HG03039 (cell line): Measurements from ENCODE around the gene CCDC50.

Experiments used
- ATAC-seq: cut with Tn5 transposase; IDR thresholded peaks from one replicate; pipeline ENCODE4 v1.9.1; 2021; ENCODE audit warnings: mild to moderate bottlenecking, moderate library complexity; ENCODE audit not compliant: unreplicated experiment

The CCDC50 gene

DNA sequence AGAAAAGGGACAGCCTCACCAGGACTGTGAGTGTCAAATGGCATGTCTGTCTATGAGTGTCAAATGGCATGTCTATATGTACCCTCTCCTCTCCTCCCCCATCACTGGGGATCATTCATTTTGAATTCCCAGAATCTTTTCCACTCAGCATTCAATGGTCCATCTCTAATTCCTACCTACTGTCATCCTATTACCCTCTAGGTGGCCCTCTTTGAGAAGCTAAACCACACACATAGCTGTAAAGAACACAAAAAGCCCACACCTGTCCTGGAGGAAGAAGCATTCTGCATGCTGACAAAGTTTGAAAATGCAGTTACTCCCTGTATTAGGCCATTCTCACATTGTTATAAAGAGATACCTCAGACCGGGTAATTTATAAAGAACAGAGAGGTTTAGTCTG lies 85.5 kb downstream of the CCDC50 start:
- no peak for ATAC-seq

DNA sequence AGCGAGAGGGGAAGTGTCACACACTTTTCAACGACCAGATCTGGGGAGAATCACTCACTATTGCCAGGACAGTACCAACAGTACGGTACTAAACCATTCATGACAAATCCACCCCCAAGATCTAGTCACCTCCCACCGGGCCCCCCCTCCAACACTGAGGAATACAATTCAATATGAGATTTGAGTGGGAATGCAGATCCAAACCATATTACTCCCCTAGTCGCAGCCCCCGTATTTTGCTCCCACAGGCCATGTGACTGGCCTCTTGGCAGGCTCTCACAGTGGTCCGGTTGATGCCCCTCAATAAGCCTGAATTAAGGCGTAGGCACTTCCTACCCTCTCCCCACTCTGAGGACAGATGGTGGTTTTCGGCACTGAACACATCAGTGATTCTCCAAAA lies 86.4 kb downstream of the CCDC50 start:
- no peak for ATAC-seq

DNA sequence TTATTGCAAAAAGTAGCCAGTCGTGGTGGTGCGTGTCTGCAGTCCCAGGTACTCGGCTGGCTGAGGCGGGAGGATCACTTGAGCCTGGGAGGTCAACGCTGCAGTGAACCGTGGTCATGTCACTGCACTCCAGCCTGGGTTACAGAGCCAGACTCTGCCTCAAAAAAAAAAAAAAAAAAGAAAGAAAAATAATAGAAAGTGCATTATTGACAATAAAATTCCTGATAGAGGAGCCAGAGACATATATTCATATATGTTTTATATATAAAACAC lies 88.2 kb downstream of the CCDC50 start:
- no peak for ATAC-seq

DNA sequence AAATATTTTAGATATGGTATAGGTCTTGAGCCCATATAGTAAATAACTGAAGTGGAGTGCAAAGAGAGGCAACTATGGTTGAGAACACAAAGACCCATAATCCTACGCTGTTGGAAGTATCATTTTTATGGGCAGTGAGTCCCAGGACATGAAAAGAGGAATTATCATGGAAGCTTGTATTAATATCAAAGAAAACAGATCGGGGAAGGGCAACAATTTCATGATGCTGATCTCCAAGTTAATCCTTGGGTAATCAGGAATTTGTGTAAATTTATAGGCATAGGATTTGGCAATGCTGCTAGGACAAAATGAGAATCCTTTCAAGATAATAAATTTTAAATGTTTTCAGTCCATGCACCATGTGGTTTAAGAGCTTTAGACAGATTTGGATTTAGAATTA lies 91.6 kb downstream of the CCDC50 start:
- ATAC-seq = no peak

DNA sequence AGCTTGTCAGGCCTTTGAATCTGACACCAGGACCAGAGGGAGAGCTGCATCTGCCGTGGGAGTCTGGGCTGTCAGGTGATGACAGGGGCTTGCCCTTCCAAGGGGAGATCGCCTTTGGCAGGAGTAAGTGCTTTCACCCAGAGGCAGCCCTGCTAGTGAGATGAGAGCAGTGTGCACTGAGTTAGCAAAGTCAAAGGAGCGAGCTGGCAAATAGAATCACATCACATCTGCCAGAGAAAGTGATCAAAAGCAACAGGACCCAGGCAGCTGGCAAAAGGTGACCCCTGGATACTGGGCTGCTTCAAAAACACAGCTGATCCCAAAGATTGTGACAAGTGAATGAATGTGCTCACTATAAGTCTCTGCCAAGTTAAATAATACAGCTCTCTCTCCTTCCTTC lies 95.7 kb downstream of the CCDC50 start:
- no peak for ATAC-seq

DNA sequence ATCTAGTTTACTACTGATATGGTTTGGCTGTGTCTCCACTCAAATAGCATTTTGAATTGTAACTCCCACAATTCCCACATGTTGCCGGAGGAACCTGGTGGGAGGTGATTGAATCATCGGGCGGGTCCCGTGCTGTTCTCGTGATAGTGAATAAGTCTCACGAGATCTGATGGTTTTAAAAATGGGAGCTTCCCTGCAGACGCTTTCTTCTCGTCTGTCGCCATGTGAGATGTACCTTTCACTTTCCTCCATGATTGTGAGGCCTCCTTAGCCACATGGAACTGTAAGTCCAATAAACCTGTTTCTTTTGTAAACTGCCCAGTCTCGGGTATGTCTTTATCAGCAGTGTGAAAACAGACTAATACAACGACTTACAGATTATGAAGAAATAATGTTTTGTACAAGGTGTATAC lies 96.1 kb downstream of the CCDC50 start:
- ATAC-seq = no peak

DNA sequence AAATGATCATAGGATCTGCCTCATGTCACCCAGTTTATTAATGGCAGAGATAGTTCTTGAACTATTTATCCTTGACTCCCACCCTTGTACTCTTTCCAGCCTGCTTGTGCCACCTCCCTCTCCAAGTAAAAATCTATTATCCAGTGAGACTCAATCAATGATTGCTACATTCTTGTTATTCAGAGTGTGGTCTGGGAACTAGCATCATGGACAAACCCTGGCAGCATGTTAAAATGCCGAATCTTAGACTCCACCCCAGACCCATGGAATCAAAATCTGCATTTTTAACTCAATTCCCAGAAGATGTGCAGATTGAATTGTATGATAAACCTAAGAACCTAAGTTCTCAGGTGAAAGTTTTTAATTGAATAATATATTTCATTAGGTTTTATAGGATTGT lies 97.1 kb downstream of the CCDC50 start:
- ATAC-seq = no peak

DNA sequence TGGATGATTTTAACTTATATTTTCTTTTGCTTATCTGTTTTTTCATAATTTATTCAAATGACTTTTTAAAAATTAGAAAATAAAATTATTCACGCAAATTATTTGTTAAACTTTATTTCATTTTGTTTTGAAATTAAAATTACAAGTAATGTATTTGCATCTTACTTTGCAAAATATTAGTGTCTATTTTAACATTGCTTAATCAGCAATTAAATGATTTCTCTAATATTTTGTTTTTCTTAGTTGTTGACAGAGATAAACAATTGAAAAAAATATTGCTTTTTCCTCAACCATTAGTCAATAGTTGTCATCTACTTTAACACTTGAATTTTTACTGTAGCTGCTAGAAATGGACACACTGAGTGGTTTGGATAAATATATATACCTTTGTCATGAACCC lies 99.0 kb downstream of the CCDC50 start:
- ATAC-seq = no peak

DNA sequence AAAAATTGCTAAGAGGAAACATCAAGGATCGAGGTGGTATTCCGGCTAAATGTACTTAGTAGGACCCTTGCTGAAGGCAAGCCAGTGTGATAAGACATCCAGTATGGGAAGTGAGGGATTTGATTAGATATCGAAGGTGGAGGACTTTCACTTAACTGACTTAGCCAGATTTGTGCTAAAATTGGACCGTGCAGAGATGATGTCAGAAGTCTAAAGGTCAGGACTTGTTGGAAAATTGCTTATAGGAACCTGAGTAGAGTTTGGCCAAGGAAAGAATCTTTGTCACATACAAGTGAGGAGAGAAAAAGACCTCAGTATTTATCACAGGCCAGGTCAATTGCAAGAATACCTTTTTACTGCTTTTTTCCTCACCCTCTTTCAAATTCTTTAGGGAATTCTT lies 100.9 kb downstream of the CCDC50 start:
- no peak for ATAC-seq

DNA sequence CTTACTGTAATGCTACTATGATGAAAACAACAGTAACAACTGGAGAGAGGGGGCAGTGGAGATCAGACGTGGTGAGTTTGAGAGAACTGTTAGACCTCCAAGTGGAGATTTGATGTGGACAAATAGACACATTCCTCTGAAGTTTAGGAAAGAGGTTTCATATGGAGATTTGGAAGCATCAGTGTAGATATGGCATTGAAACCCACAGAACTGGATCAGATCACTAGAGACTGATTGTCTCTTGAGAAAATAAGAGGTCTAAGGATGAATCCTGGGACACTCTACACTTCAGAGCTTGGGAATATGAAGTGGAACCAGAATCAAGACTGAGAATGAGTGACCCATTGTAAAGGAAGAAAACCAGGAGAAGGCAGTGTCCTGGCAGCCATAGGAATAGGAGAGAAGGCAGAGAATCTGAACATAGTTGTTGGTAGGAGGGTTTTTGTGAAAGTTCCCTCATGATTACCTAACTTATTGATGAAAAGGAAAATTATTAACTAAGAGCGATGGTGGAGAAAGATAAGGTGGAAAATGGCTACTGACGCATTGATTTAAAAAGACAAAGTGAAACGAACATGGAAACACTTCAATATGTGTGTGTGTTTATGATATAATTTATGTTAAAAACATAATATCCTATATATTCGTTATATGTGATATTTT lies 102.1 kb downstream of the CCDC50 start:
- ATAC-seq = no peak

DNA sequence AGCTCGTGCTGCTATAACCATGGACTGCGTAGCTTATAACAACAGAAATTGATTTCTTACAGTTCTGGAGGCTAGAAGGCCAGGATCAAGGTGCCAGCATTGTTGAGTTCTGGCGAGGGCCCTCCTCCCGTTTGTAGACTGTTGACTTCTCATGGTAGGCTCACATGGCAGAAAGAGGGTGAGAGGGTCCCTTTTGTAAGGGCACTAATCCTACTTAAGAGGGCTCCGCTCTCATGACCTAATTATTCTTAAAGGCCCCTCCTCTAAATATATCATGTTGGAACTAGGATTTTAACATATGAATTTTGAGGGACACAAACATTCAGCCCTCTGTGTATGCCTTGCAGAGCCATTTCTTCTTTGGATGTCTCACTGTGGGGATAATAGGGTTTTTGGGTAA lies 103.0 kb downstream of the CCDC50 start:
- ATAC-seq = no peak

DNA sequence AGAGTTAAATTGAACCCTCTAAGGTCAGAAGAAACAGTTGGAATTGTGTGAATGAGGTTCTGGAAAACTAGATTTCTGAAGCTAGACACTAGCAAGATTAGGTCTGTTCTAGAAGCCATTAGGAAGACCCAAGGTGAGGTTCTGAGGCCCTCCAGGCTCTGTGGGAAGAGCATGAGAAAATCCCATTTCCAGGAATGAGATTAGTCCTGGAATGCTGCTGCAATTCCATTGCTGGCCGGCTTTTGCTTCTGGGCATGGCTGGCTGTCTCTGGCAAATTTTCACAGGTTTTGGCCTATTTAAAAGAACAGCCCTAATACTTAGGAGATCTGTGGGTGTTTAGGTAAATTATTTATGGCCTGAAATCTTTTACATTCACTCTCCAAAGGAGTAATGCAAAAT lies 104.8 kb downstream of the CCDC50 start:
- ATAC-seq = no peak

DNA sequence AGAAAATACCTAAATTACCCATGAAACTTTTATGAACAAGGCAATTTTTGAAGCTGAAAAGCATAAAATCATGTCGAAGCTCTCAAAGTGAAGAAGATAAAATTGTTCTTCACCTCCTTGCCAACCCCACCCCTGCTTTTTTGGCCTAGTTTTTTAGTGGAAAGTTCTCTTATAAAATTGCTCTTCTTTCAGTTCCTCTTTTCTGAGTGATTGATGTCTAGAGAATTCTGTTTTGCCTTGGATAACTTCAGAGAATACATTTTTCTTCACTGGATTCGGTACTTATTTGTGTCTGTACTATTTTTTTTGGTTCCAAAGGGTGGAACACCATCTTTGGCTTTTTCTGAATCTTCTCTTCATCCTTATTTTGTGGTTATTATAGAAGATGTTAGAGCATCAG lies 106.8 kb downstream of the CCDC50 start:
- ATAC-seq = no peak

DNA sequence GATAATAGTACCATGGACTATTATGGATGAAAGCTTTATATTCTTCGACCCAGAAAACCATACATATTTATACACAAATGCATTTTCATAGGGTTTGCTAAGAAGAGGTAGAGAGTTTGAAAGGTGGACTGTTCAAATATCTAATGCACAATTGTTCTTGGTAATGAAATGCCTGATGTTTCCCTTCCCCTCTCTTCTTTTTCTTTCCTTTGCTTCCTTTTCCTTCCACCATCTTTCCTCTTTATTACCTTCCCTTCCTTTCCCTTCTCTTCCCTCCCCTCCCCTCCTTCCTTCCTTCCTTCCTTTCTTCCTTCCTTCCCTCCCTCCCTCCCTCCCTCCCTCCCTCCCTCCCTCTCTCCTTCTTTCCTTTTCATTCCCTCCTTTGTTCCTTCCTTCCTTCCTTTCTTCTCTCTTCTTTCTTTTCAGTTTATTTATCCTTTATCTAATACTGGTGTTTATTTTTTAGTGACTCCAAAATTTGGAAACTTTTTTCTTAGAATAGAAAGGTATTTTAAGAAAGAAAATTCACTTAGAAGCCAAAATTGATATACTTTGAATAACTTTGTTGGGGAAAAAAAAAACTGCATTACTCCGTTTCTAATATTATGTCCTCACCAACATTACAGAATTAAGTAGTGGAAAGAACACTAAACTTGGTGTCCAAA lies 109.1 kb downstream of the CCDC50 start:
- ATAC-seq = no peak

DNA sequence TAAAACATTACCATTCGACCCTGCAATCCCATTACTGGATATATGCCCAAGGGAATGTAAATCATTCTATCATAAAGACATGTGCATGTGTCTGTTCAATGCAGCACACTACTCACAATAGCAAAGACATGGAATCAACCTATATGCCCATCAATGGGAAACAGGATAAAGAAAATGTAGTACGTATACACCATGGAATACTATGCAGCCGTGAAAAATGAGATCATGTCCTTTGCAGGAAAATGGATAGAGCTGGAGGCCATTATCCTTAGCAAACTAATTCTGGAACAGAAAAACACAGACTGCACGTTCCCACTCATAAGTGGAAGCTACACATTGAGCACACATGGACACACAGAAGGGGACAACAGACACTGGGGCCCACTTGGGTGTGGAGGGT lies 111.3 kb downstream of the CCDC50 start:
- no peak for ATAC-seq

DNA sequence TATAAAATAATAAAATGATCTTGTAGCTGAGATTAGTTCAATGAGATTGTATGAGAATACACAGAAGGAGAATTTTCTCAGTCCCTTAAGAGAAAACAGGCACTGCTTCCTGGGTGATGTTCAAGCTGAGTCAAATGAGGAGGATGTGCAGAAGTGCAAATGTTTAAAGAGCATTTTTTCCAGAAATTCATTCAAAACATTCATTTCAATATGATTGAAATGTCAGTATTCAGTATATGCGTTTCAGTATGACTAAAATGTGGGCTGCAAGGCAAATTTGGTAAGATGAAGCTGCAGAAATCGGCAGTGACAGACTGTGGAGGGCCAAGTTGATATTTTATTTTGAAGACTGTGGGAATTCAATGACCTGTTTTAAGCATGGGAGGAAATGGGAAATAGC lies 112.5 kb downstream of the CCDC50 start:
- ATAC-seq = no peak

DNA sequence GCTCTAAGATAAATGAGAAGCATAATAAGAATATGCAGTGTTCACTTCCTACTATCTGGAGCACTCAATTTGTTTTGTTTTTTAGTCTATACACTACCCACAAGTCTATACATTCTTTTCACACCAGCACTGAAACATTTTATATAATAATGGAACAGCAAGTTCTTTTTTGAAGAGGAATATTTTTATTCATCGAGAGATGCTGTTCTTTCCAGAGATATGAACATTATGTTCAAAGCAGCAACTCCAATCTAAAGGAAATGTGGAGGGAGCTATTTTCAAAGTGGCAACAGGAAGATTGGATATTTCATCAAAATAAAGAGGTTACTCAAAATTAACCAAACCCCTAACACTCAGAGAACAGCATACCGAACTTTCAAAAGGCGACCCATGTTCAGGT lies 115.4 kb downstream of the CCDC50 start:
- no peak for ATAC-seq
